Neural crest cell (in vitro differentiated cells): Measurements from ENCODE around the gene ADAMTS16. TPM values are rescaled to one million over a fixed set of nuclear protein-coding genes. Genes with fewer than 3 reads are reported as not detected.

Experiments
- DNase-seq: peaks from one replicate; pipeline ENCODE4 v3.0.0; 2021; ENCODE audit warnings: low read depth, mixed read lengths, low spot score
- H3K27ac Mint-ChIP-seq: one replicate; pipeline ENCODE4 v1.8.0; 2021; ENCODE audit warnings: mild to moderate bottlenecking, mixed read lengths; ENCODE audit not compliant: unreplicated experiment
- H3K27me3 Mint-ChIP-seq: 2 replicates; pipeline ENCODE4 v1.8.0; 2021; ENCODE audit warnings: low read depth, mild to moderate bottlenecking, mixed read lengths
- H3K36me3 Mint-ChIP-seq: 2 replicates; pipeline ENCODE4 v1.8.0; 2021; ENCODE audit warnings: low read depth, mild to moderate bottlenecking, mixed read lengths
- H3K4me1 Mint-ChIP-seq: 2 replicates; pipeline ENCODE4 v1.8.0; 2021; ENCODE audit warnings: mixed read lengths
- H3K4me3 Mint-ChIP-seq: one replicate; pipeline ENCODE4 v1.8.0; 2021; ENCODE audit warnings: mild to moderate bottlenecking, mixed read lengths
- H3K9me3 Mint-ChIP-seq: 2 replicates; pipeline ENCODE4 v1.8.0; 2021; ENCODE audit warnings: mixed read lengths
- CTCF ChIP-seq: fragments of 200-600 bp; sonication (generic); conservative IDR thresholded peaks from 2 replicates; pipeline ENCODE4 v1.5.0; 2021; ENCODE audit warnings: antibody characterized with exemption, mild to moderate bottlenecking
- total RNA-seq: library from RNA; stranded (reverse); gene quantifications from 2 replicates; pipeline ENCODE4 v1.2.1, GENCODE V29; 2021

The ADAMTS16 gene
- total RNA-seq, 1 donor from 2014 or later: 1.7 TPM

- no peak for DNase-seq
- H3K4me3 Mint-ChIP-seq: no peak overlapping the region
- no peak for TF ChIP-seq CTCF
- peaks cover 7% of the 10 kb centered on the region for H3K9me3 Mint-ChIP-seq
- H3K4me1 Mint-ChIP-seq: peaks cover 6% of the 10 kb centered on the region
- no peaks in the 10 kb centered on the region for H3K36me3 Mint-ChIP-seq
- H3K27me3 Mint-ChIP-seq: no peaks in the 10 kb centered on the region
- no peak overlapping the region for H3K27ac Mint-ChIP-seq
These were observed 164.4 kb downstream of the ADAMTS16 start for GRCh38 chr5:5304361-5305020.

DNA sequence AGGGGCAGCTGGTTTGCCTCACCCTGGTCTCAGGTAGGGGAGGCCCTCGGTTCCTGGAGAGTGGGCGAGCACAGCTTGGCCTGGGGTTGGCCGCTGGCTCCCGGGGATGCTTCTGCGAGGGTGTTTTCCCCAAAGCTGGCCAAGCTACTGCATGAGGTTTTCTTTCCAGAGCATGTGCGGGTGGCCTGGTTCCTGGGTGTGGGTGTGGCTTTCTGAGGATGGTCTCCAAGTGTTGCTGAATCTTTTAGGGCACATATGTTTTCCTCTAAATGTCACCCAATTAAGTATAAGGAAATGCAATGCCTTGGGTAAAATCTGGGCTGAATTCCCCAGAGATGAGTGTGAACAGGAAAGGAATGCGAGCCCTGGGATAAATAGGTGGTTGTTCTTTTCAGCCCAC lies 166.6 kb downstream of the ADAMTS16 start:
- DNase-seq: no peak
- Mint-ChIP-seq H3K9me3 (peaks cover 5% of the 10 kb centered on the region), H3K27ac (peak overlapping the region; percentile 6), H3K4me1 (peaks cover 11% of the 10 kb centered on the region), H3K27me3 (no peaks in the 10 kb centered on the region), H3K4me3 (no peak overlapping the region), H3K36me3 (no peaks in the 10 kb centered on the region)
- no peak for TF ChIP-seq CTCF

GRCh38 chr5:5308319-5308718 lies 168.2 kb downstream of the ADAMTS16 start:
- Mint-ChIP-seq H3K9me3 (no peaks in the 10 kb centered on the region), H3K4me1 (peaks cover 16% of the 10 kb centered on the region), H3K4me3 (no peak overlapping the region), H3K27me3 (no peaks in the 10 kb centered on the region), H3K27ac (no peak overlapping the region), H3K36me3 (no peaks in the 10 kb centered on the region)
- no peak for TF ChIP-seq CTCF
- DNase-seq: no peak

GRCh38 chr5:5309645-5310044 lies 169.5 kb downstream of the ADAMTS16 start:
- H3K27me3 Mint-ChIP-seq: no peaks in the 10 kb centered on the region
- H3K27ac Mint-ChIP-seq: peak overlapping the region; percentile 54
- peaks cover 22% of the 10 kb centered on the region for H3K4me1 Mint-ChIP-seq
- no peaks in the 10 kb centered on the region for H3K9me3 Mint-ChIP-seq
- H3K4me3 Mint-ChIP-seq: no peak overlapping the region
- no peak for DNase-seq
- TF ChIP-seq CTCF: no peak
- H3K36me3 Mint-ChIP-seq: no peaks in the 10 kb centered on the region

DNA sequence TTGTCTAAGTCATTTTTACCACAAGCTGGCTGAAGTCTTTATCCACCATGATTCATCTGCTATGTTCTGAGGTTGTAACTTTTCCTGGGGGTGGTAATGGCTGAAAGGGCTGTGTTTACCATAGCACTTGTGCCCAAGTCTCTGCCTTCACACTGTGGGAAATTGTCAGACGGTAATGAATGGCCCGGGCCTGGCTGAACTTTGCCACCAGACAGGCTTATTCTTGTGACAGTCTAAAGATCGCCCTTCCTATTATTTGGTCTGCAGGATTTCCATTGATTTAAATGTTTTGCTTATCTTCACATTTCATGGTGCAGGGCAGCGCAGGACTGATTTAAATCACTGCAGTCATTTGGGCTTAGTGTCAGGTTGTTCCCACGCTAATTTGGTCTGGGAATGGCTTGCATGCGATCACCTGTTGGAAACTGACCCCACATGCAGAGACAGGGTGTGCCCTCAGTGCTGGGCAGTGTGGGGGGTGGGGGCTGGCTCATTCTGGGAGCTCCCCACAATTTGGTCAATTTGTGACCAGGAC lies 173.0 kb downstream of the ADAMTS16 start:
- Mint-ChIP-seq H3K4me1 (peaks cover 18% of the 10 kb centered on the region), H3K27ac (no peak overlapping the region), H3K36me3 (no peaks in the 10 kb centered on the region), H3K4me3 (no peak overlapping the region), H3K27me3 (no peaks in the 10 kb centered on the region), H3K9me3 (no peaks in the 10 kb centered on the region)
- no peak for DNase-seq
- TF ChIP-seq CTCF: no peak
